HG03571 (cell line): ENCODE data around the gene TOM1L2.
"Not testable (repeated sequence)": the region's sequence is repeated elsewhere in the genome, so short reads cannot be mapped to it uniquely, and the experiment has no call there.

Experiments
- ATAC-seq: cut with Tn5 transposase; IDR thresholded peaks from one replicate; pipeline ENCODE4 v1.9.1; 2021; ENCODE audit not compliant: unreplicated experiment

Gene TOM1L2

DNA sequence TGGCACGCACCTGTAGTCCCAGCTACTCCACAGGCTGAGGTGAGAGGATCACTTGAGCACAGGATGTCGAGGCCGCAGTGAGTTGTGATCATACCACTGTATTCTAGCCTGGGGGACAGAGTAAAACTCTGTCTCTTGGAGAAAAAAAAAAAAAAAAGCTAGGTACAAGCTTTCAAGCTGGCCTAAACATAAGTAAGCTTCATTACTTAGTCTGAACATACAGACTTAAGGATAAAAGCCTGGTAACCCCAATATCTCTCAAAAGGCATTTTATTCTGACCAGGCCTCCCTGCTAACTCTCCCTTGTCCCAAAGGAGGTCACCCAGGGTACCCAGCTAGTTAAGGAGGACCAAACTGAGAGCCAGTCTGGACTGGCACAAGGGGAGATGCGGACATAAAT lies 46.2 kb downstream of the TOM1L2 start:
- no peak for ATAC-seq

DNA sequence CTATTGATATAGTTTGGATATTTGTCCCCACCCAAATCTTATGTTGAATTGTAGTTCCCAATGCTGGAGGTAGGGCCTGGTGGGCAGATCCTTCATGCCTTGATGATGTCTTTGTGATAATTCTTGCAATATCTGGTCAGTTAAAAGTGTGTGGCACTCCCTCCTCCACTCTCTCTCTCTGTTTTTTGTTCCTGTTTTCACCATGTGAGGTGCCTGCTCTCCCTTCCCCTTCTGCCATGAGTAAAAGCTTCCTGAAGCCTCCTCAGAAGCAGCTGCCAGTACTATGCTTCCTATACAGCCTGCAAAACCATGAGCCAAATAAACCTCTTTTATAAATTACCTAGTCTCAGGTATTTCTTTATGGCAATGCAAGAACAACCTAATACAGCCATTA lies 47.3 kb downstream of the TOM1L2 start:
- ATAC-seq = no peak

- ATAC-seq = no peak
Measured at GRCh38 chr17:17924131-17924856, 47.9 kb downstream of the TOM1L2 start.

- ATAC-seq = no peak
Measured at GRCh38 chr17:17922070-17922614, 50.1 kb downstream of the TOM1L2 start.

GRCh38 chr17:17921192-17922069 lies 50.8 kb downstream of the TOM1L2 start:
- no peak for ATAC-seq

- ATAC-seq = no peak
Measured at GRCh38 chr17:17919169-17920107, 52.8 kb downstream of the TOM1L2 start.

DNA sequence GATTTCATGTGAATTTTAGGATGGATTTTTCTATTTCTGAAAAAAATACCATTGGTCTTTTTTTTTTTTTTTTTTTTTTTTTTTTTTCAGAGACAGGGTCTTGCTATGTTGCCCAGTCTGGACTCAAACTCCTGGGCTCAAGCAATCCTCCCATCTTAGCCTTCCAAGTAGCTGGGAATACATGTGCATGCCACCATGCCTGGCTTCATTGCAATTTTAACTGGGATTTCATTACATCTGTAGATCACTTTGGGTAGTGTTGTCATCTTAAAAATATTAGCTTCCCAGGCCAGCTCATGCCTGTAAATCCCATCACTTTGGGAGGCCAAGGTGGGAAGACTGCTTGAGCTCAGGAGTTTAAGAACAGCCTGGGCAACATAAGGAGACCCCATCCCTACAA lies 54.8 kb downstream of the TOM1L2 start:
- no peak for ATAC-seq

- no peak for ATAC-seq
Measured at GRCh38 chr17:17915183-17915582, 57.0 kb downstream of the TOM1L2 start.

DNA sequence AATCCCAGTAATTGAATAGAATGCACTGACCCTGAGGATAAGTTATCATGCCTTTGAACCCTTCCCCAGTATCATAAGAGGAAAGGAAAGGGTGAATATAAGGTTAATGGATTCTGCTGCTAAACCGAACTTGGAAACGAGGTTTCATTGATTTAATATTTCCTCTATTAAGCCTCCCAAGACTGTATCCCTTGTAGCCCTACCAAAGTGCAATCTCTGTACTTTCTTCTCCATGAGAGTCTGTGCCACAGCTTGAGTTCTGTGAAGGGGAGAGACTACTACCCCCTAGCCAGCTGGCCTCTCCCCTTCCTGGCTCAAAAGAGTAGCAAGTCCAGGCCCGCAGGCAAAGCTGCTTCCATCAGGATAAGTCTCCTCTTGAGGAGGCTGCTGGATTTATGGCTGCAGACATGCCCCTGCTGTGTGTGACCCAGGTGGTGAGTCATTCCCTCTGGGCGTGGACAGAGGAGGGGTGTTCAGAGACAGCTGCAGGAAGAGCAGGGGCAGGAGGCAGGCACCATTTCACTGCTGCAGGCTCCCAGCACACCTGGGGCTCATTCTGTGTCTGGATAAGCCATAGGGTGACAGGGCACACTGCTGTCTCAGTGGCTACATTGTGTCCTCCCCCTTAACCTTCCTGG lies 58.4 kb downstream of the TOM1L2 start:
- no peak for ATAC-seq

DNA sequence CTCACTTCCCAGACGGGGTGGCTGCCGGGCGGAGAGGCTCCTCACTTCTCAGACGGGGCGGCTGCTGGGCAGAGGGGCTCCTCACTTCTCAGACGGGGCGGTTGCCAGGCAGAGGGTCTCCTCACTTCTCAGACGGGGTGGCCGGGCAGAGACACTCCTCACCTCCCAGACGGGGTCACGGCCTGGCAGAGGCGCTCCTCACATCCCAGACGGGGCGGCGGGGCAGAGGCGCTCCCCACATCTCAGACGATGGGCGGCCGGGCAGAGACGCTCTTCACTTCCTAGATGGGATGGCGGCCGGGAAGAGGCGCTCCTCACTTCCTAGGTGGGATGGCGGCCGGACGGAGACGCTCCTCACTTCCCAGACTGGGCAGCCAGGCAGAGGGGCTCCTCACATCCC lies 59.9 kb downstream of the TOM1L2 start:
- ATAC-seq = not testable (repeated sequence)

GRCh38 chr17:17911001-17911613 lies 61.1 kb downstream of the TOM1L2 start:
- ATAC-seq = no peak

GRCh38 chr17:17910060-17910459 lies 62.1 kb downstream of the TOM1L2 start:
- no peak for ATAC-seq

DNA sequence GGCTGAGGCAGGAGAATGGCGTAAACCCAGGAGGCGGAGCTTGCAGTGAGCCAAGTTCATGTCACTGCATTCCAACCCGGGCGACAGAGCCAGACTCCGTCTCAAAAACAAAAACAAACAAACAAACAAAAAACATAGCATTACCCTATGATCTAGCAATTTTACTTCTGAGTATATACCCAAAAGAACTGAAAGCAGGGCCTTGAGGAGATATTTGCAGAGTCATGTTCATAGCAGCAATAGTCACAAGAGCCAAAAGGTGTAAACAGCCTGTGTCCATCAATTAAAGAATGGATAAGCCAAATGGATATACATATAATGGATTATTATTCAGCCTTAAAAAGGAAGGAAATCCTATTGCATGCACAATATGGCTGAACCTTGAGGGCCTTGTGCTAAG lies 63.1 kb downstream of the TOM1L2 start:
- ATAC-seq = no peak

DNA sequence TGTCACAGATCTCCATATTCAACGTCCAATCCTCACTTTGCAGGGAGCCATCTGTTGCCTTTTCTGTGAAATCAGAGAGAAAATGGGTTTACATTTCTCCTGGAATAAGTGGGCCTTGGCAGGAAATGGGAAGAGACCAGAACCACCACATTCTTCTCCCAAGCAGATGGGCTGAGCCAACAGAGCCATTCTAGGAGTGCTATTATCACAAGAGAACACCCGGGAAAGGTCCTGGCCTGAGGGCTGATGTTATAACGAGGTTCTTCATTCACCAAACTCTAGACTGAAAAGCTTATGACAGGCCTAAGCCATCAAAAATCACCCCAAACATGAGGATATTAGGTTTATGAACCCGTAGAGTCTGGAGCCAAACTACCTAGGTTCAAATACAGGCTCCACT lies 64.7 kb downstream of the TOM1L2 start:
- ATAC-seq = no peak

- ATAC-seq = no peak
Measured at GRCh38 chr17:17906418-17907215, 65.6 kb downstream of the TOM1L2 start.

DNA sequence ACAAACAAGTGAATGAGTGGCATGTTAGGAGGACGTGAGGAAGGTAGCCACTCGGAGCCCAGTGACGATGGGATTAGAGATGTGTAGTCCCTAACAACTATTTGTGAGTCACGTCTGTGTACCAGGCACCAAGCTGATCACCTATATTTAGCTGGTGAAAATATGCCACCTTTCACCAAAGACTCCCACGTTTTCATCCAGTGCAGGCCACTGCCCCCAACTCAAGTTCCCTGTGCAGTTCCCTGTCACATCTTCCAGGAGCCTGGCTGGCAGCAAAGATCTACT lies 67.2 kb downstream of the TOM1L2 start:
- ATAC-seq = no peak

DNA sequence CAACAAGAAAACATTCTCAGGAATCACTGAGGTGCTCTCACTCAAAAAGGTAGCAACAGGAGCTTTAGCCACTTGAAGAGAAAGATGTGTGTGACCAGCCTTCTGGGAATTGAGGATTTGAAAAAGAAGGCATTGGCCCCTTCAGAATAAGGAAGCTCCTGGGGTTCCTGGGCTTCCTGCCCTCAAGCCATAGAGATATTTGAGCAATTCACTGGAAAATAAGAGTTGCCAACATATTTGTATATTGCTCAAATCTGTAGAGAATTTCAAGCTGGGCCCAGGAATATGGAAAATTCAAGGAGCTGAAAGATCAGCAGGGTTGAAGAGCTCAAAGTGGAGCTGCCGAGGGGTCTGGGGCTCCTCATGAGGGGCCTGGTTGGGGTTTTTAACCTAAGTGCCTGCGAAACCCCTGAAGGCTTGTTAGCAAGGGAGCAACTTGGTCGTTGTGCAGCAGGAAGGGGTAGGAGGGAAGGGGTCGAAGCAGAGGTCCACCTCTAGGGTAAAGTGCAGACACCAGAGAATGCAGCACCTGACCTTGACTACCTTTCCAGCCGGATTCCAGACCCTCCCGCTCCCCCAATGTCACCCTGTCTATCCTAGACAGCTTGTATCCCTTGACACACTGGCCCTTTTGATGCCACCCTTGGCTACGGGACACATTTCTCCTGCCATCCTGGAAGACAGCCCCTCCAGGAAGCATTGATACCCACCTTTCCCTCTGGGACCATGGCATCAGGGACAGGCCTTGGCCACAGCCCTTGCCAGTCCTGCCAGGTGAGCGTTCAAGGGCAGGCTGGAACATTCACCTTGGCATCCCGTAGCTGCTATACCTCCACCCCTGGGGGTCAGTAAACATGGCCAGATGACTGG lies 67.8 kb downstream of the TOM1L2 start:
- ATAC-seq = no peak

GRCh38 chr17:17902877-17903276 lies 69.3 kb downstream of the TOM1L2 start:
- no peak for ATAC-seq

DNA sequence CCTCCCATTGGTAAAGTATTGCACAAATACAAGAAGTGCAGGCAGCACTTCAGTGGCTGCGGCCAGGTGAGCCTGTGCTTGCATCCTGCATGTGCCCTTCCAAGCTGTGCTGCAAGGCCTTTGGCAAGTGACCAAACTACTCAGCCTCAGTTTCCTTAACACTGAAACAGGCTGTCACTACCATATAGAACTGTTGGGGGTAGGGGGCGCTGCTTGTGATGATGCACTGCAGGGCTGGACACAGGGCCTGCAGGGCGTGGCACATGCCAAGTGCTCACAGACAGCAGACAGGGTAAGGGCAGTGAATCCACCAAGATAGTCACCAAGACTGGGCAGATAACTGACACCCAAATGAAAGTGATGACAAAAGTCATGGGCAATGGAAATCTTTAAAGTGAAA lies 69.8 kb downstream of the TOM1L2 start:
- ATAC-seq = no peak
